Measurements from ENCODE around the gene PRSS21.

Gene PRSS21

GRCh38 chr16:2825906-2826305 is 8.9 kb downstream of the PRSS21 start:
- no peak for DNase-seq

- DNase-seq, result no peak
Measured at GRCh38 chr16:2826591-2827373, 9.7 kb downstream of the PRSS21 start.

- DNase-seq, result no peak
Measured at GRCh38 chr16:2827374-2827791, 10.3 kb downstream of the PRSS21 start.

GRCh38 chr16:2827831-2828520 is 10.9 kb downstream of the PRSS21 start:
- no peak for DNase-seq

- no peak for DNase-seq
Measured at GRCh38 chr16:2828521-2828840, 11.4 kb downstream of the PRSS21 start.

- DNase-seq, result no peak
Measured at GRCh38 chr16:2828876-2829430, 11.9 kb downstream of the PRSS21 start.

- no peak for DNase-seq
Measured at GRCh38 chr16:2829501-2830354, 12.7 kb downstream of the PRSS21 start, which contains the start of gene ZG16B. Gene ZG16B (plus strand): TSS chr16:2830303. CDS start chr16:2830442, 139 bp downstream.

GRCh38 chr16:2830355-2830695 is 13.3 kb downstream of the PRSS21 start:
- DNase-seq, result no peak

GRCh38 chr16:2831203-2831602 is 14.2 kb downstream of the PRSS21 start:
- DNase-seq, result no peak

- DNase-seq, result no peak
Measured at GRCh38 chr16:2833776-2834175, 16.7 kb downstream of the PRSS21 start.

GRCh38 chr16:2834968-2835367 is 17.9 kb downstream of the PRSS21 start:
- no peak for DNase-seq

GRCh38 chr16:2835638-2836493 is 18.8 kb downstream of the PRSS21 start:
- DNase-seq, result no peak

GRCh38 chr16:2836646-2837508 is 19.8 kb downstream of the PRSS21 start:
- DNase-seq, result no peak

GRCh38 chr16:2838928-2839327 is 21.9 kb downstream of the PRSS21 start:
- DNase-seq, result peak in 12 of 14 donors; percentile 8 to 62 (median 38)

- DNase-seq, result no peak
Measured at GRCh38 chr16:2839650-2840450, 22.8 kb downstream of the PRSS21 start.

- DNase-seq, result no peak
Measured at GRCh38 chr16:2840914-2841313, 23.9 kb downstream of the PRSS21 start.

- DNase-seq, result no peak
Measured at GRCh38 chr16:2841606-2842339, 24.7 kb downstream of the PRSS21 start.

GRCh38 chr16:2842340-2843000 is 25.4 kb downstream of the PRSS21 start:
- peak in 5 of 14 donors; percentile 5 to 41 (median 28) for DNase-seq

GRCh38 chr16:2843526-2843925 is 26.5 kb downstream of the PRSS21 start:
- DNase-seq, result no peak
